Pancreas (tissue), 10 donors: ENCODE data around the gene RAP1A. TPM values are rescaled to one million over a fixed set of nuclear protein-coding genes. Genes with fewer than 3 reads are reported as not detected.

Experiments
- ATAC-seq, 4 donors: fragments of 200-7000 bp; cut with Tn5 transposase; one replicate each; pipeline versions ENCODE4 v1.8.0 to v1.9.1; 2020; ENCODE audit warnings: mild to moderate bottlenecking in 4 of 4, moderate library complexity in 4 of 4
- DNase-seq, 6 donors: peaks; one replicate each; pipeline ENCODE4 v3.0.0-alpha.2; 2020
- FAIRE-seq: peaks from 2 replicates; lab custom pipeline; 2012; peaks lifted over from hg19 to GRCh38; lab: Jason Lieb, UNC
- H3K27ac ChIP-seq, 4 donors: fragments of 200-600 bp; sonication (generic); 1 replicate in 3 of 4; 2 replicates in 1 of 4; pipeline versions ENCODE4 v1.5.0 to v1.8.0; 2020
- H3K27me3 ChIP-seq, 4 donors: fragments of 200-600 bp; one replicate each; pipeline ENCODE4 v1.8.0; 2021
- H3K36me3 ChIP-seq, 3 donors: fragments of 200-600 bp; sonication (generic) in 1 of 3; one replicate each; pipeline versions ENCODE4 v1.5.0 to v1.8.0; 2020 to 2021
- H3K4me1 ChIP-seq, 3 donors: fragments of 200-600 bp; one replicate each; pipeline ENCODE4 v1.8.0; 2021
- H3K4me3 ChIP-seq, 4 donors: fragments of 200-600 bp; sonication (generic) in 2 of 4; one replicate each; pipeline versions ENCODE4 v1.5.0 to v1.8.0; 2020 to 2021
- H3K9me3 ChIP-seq, 4 donors: fragments of 200-600 bp; one replicate each; pipeline ENCODE4 v1.8.0; 2021
- WGBS, 2 donors: extraction: QIAGEN DNeasy Blood & Tissue Kit; methylation state at CpG; one replicate each; pipeline ENCODE4 v1.1.7; 2013; 5-methylcytosine and 5-hydroxymethylcytosine counted together
- intact Hi-C, 3 donors: fragments of 100-400 bp; cut with DNase I; formaldehyde crosslinking; loops; one replicate each; pipeline versions ENCODE4 v1.11.1 to v1.14.2; 2022
- polyA plus RNA-seq, 2 donors: library from polyadenylated mRNA; stranded (reverse); fragments of 200-250 nt; gene quantifications; one replicate each; pipeline ENCODE4 v1.2.3, GENCODE V29; 2013
- total RNA-seq, 6 donors: library from RNA; stranded (reverse); fragmentation: NEBNext Ultra II Directional in 4 of 6; extraction: Animal tissue kit (Norgen Biotek cat#: 25700) in 4 of 6; gene quantifications; one replicate each; pipeline versions ENCODE4 v1.2.1 to v1.2.4, GENCODE V29; 2021 to 2023
- TF ChIP-seq, protein P1 (sequence below), 4 donors: fragments of 200-600 bp; sonication (generic) in 3 of 4; IDR thresholded peaks; one replicate each; pipeline versions ENCODE4 v1.5.0 to v1.8.0; 2021; ENCODE audit warnings: antibody characterized with exemption in 4 of 4
- donor health status: healthy with polysubstance abuse.
- donor health status: DM: no; HTN: no; CAD: no; lungs with moderate emphysema.
- donor health status: DM: no; HTN: no; CAD: no.
- donor health status: control.
- donor health status: control.
- donor health status: Bipolar disorder and iron deficiency.
- donor health status: DM: yes; HTN: yes; CAD: no.
- donor health status: DM: no; HTN: no; CAD: no.
- donor health status: DM: no; HTN: no; CAD: no.
- donor health status: DM: yes; HTN: yes; CAD: no.

Gene RAP1A
- total and polyA plus RNA-seq, 8 donors = 17.0 to 35.1 (median 21.5) TPM

- FAIRE-seq (no peak), DNase-seq (no peak), ATAC-seq (no peak)
- H3K36me3 ChIP-seq = peaks cover 0 to 36% (median 4%) of the 10 kb centered on the region in 3 donors
- no peaks in the 10 kb centered on the region for H3K4me1 ChIP-seq
- H3K4me3 ChIP-seq = no peak overlapping the region
- no peaks in the 10 kb centered on the region for H3K9me3 ChIP-seq
- intact Hi-C loops = no loop called here
- 92 to 93% methylated on average over 5 of the region's 5 CpGs for WGBS, 2 donors
- TF ChIP-seq, protein P1, sequence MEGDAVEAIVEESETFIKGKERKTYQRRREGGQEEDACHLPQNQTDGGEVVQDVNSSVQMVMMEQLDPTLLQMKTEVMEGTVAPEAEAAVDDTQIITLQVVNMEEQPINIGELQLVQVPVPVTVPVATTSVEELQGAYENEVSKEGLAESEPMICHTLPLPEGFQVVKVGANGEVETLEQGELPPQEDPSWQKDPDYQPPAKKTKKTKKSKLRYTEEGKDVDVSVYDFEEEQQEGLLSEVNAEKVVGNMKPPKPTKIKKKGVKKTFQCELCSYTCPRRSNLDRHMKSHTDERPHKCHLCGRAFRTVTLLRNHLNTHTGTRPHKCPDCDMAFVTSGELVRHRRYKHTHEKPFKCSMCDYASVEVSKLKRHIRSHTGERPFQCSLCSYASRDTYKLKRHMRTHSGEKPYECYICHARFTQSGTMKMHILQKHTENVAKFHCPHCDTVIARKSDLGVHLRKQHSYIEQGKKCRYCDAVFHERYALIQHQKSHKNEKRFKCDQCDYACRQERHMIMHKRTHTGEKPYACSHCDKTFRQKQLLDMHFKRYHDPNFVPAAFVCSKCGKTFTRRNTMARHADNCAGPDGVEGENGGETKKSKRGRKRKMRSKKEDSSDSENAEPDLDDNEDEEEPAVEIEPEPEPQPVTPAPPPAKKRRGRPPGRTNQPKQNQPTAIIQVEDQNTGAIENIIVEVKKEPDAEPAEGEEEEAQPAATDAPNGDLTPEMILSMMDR (IDR thresholded peaks at IDR 0.05) = no peak
- H3K27ac ChIP-seq = no peak overlapping the region
- H3K27me3 ChIP-seq = no peaks in the 10 kb centered on the region
Measured at GRCh38 chr1:111702504-111703050, 83.0 kb downstream of the RAP1A start.

DNA sequence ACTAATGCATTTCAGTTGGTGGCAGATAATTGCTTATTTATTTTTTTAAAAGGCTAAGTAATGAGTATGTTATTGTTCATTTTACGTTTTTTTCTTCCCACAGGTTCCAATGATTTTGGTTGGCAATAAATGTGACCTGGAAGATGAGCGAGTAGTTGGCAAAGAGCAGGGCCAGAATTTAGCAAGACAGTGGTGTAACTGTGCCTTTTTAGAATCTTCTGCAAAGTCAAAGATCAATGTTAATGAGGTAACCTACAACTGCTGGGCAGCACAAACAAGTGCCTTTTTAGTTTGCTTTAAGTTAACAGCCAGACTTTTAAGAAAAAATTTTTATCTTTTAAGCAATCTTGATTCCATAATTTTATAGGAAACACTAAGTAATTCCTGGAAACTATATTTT lies 84.7 kb downstream of the RAP1A start:
- no peak overlapping the region for H3K4me3 ChIP-seq

DNA sequence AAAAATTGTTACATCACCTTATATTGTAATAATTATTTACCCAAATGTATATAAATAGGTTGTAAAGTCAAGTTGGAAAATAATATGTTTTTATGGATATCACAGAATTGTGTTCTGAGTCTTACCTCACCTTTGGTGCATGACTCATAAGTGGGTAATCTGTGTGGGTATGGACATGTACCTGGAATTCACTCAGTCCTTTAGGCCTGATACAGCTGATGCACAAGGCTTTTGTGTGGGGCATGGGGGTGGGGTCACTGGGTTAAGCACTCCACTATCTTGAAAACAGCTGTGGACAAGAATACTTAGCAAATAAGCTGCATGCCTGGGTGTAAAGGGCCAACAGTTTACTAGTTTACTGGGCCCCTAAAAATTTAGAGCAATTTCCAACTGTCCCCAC lies 85.2 kb downstream of the RAP1A start:
- Histone ChIP-seq H3K4me1 (no peaks in the 10 kb centered on the region), H3K27ac (no peak overlapping the region), H3K4me3 (no peak overlapping the region), H3K9me3 (no peaks in the 10 kb centered on the region), H3K36me3 (peaks cover 0 to 20% (median 4%) of the 10 kb centered on the region in 3 donors), H3K27me3 (no peaks in the 10 kb centered on the region)
- intact Hi-C loops = no loop called here
- TF ChIP-seq, protein P1 (IDR thresholded peaks at IDR 0.05) = no peak
- ATAC-seq (peak in 2 of 4 donors; percentile 43 to 49), FAIRE-seq (no peak), DNase-seq (no peak)

More for the DNA sequence above, 84.7 kb downstream of the RAP1A start:
- Histone ChIP-seq H3K4me1 (no peaks in the 10 kb centered on the region), H3K27ac (no peak overlapping the region), H3K36me3 (peaks cover 0 to 26% (median 4%) of the 10 kb centered on the region in 3 donors), H3K27me3 (no peaks in the 10 kb centered on the region), H3K9me3 (no peaks in the 10 kb centered on the region)
- FAIRE-seq (no peak), ATAC-seq (no peak), DNase-seq (no peak)
- TF ChIP-seq, protein P1 (IDR thresholded peaks at IDR 0.05) = no peak
- WGBS, 2 donors = 82 to 95% methylated on average over 2 of the region's 2 CpGs
- intact Hi-C loops = no loop called here

DNA sequence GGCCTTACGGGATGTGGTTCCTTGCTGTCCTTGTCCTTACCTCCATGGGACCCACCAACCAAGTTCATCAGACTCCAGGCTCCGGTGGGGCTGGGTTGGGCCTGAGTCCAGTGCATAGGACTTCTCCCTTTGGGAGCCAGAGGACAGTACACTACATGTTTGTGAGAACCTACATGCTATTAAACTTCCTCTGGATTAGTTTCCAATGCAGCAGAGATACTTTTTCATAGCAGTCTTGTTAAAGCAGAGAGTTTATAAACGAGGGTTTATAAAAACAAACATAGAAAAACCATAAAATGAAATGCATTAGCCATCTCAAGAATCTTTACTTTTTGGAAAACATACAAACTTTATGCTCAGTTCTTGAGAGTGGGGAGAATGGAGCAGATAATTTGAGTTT lies 86.3 kb downstream of the RAP1A start:
- Histone ChIP-seq H3K27ac (no peak overlapping the region), H3K4me1 (no peaks in the 10 kb centered on the region), H3K9me3 (no peaks in the 10 kb centered on the region), H3K4me3 (no peak overlapping the region), H3K27me3 (no peaks in the 10 kb centered on the region), H3K36me3 (peaks cover 0 to 19% (median 0%) of the 10 kb centered on the region in 3 donors)
- WGBS, 2 donors = 80 to 82% methylated on average over 3 of the region's 3 CpGs
- DNase-seq (no peak), FAIRE-seq (no peak), ATAC-seq (no peak)
- intact Hi-C loops = no loop called here
- TF ChIP-seq, protein P1 (IDR thresholded peaks at IDR 0.05) = no peak

GRCh38 chr1:111706921-111707320 lies 87.3 kb downstream of the RAP1A start:
- TF ChIP-seq, protein P1 (IDR thresholded peaks at IDR 0.05) = no peak
- Histone ChIP-seq H3K27ac (no peak overlapping the region), H3K27me3 (no peaks in the 10 kb centered on the region), H3K9me3 (no peaks in the 10 kb centered on the region), H3K4me3 (no peak overlapping the region), H3K4me1 (no peaks in the 10 kb centered on the region), H3K36me3 (peaks cover 0 to 16% (median 0%) of the 10 kb centered on the region in 3 donors)
- DNase-seq = no peak
- no peak for ATAC-seq
- intact Hi-C loops = no loop called here
- no peak for FAIRE-seq
- WGBS, 2 donors = 87 to 94% methylated on average over 2 of the region's 2 CpGs
